PFSK-1 (cell line): ENCODE data around the gene KCNE4.

Source experiments
- FOXP2 ChIP-seq: optimal IDR thresholded peaks from 2 replicates; pipeline ENCODE3; 2011; ENCODE audit warnings: borderline replicate concordance, control low read depth, inconsistent platforms; ENCODE audit not compliant: insufficient read depth; ENCODE audit errors: extremely low read length, extremely low read depth
- POLR2AphosphoS5 ChIP-seq: IDR thresholded peaks from 2 replicates; pipeline ENCODE4 v1.6.1; 2012; ENCODE audit warnings: low read depth, mild to moderate bottlenecking, control low read depth, low read length, moderate library complexity
- REST ChIP-seq, 2 experiments: IDR thresholded peaks; 2 replicates each; pipeline versions ENCODE4 v1.6.1 to v1.8.0; 2011 to 2012; ENCODE audit warnings: low read depth in 2 of 2, low read length in 2 of 2, control low read depth in 1 of 2, inconsistent platforms in 1 of 2, mild to moderate bottlenecking in 1 of 2, moderate library complexity in 1 of 2; ENCODE audit not compliant: insufficient read depth in 1 of 2
- SIN3A ChIP-seq: IDR thresholded peaks from 2 replicates; pipeline ENCODE4 v1.6.1; 2012; ENCODE audit warnings: mild to moderate bottlenecking, low read length, moderate library complexity, borderline replicate concordance; ENCODE audit not compliant: insufficient read depth
- TAF1 ChIP-seq: IDR thresholded peaks from 2 replicates; pipeline ENCODE4 v1.6.1; 2012; ENCODE audit warnings: low read length, control low read depth, borderline replicate concordance; ENCODE audit not compliant: insufficient read depth

The KCNE4 gene

GRCh38 chr2:223041527-223042109 is 10.4 kb upstream of the KCNE4 start:
- TF ChIP-seq TAF1 (0 out of 2 replicates have a peak, but pooled peaks have one; percentile 22), POLR2AphosphoS5 (no peak), REST (IDR thresholded peaks at IDR 0.05; ENCODE audit: insufficient read depth in 1 of 2, low read depth in 2 of 2, low read length in 2 of 2) (no peak), SIN3A (no peak)

- no peak for TF ChIP-seq SIN3A
- no peak for TF ChIP-seq TAF1
- no peak for TF ChIP-seq FOXP2
- TF ChIP-seq REST (IDR thresholded peaks at IDR 0.05; ENCODE audit: insufficient read depth in 1 of 2, low read depth in 2 of 2, low read length in 2 of 2), result no peak
- TF ChIP-seq POLR2AphosphoS5, result no peak
Measured at GRCh38 chr2:223042284-223042683, 9.7 kb upstream of the KCNE4 start.

GRCh38 chr2:223042704-223043118 is 9.3 kb upstream of the KCNE4 start:
- TF ChIP-seq POLR2AphosphoS5 (no peak), FOXP2 (no peak), SIN3A (no peak), REST (IDR thresholded peaks at IDR 0.05; ENCODE audit: insufficient read depth in 1 of 2, low read depth in 2 of 2, low read length in 2 of 2) (no peak), TAF1 (no peak)

GRCh38 chr2:223043164-223043941 is 8.6 kb upstream of the KCNE4 start:
- TF ChIP-seq POLR2AphosphoS5 (no peak), REST (IDR thresholded peaks at IDR 0.05; ENCODE audit: insufficient read depth in 1 of 2, low read depth in 2 of 2, low read length in 2 of 2) (no peak; a peak in 1 of 4 replicates), TAF1 (no peak), FOXP2 (no peak), SIN3A (no peak)
